HG03280 (cell line): ENCODE data around the gene LINC00237.

Experiments used
- ATAC-seq: cut with Tn5 transposase; IDR thresholded peaks from one replicate; pipeline ENCODE4 v1.9.1; 2021; ENCODE audit warnings: mild to moderate bottlenecking, moderate library complexity; ENCODE audit not compliant: unreplicated experiment

Gene LINC00237

DNA sequence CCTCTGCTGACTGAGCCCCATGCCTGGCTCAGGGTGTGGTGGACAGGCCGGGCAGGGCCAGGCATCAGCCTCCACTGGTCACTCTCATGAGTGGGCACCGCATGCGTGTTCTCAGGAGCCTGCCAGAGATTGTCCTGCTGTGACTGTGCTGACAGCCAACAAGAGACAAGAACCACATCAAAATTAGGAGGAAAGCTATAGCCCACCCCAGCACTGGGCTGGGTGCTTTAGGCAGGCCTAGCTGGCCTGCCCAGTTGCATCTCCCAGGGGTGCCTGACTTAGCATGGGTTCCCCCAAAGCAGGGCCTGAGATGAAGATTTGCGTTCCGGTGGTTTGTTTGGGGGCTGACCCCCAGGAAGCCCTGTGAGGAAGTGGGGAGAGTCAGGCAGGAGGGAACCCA lies 53.9 kb downstream of the LINC00237 start:
- no peak for ATAC-seq

DNA sequence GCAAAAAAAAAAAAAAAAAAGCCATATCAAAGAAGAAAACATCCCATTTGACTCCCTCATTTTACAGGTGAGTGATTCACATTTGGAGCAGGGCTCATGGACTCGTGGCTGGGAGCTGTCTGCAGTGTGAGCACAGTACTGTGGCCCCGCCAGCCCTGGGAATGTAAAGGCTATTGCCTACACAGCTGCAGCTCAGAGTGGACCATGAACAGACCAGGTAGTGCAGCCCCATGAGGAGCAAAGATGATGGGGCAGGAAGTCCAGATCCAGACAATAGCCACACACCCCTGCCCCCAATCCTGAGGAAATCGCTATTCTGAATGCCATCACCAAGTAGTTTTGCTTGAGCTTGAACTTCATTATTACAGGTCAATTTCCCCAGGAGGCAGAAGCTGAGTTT lies 55.4 kb downstream of the LINC00237 start:
- no peak for ATAC-seq

DNA sequence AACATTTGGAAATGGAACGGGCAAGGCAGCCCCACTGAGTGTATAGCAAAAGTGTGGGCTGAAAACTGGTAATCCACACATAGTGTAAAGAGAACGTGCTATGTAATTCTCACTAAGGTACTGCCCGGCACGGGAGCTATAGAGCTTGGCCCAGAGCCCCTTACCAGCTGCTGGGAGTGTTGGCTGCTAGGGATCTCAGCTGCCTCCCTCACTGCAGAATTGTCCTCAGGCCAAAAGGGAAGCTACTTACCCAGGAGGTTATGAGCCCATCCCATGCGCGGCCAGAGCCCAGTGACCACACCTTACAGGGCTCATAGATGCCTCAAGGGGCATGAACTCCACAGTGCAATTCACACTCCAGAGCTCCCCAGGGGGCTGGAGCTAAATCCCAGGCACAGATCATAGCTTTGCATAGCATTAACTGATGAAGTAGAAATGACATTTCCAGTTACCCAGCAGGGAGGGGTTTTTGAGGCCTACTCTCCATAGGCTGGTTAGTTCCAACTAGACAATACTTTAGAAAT lies 56.8 kb downstream of the LINC00237 start:
- ATAC-seq: no peak

DNA sequence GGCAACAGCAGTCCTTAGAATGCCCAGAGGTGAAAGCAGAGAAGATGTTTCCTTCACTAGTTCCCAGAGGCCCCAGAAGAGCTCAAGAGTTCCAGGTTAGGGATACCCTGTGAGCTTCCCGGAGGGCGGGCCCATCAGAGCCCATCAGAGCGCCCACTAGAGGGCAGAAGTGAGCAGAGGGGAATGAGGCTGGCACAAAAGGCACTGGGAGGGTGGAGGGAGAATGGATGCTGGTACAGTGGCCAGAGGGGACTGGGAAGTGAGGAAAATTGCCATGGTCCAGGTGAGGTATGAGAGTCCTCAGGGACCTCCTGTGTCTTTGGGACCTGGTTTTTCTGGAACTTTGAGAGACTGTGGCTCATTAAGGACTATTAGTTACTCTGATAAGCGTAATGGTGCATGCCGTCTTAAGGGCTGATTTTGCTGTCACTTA lies 57.3 kb downstream of the LINC00237 start:
- ATAC-seq: no peak

DNA sequence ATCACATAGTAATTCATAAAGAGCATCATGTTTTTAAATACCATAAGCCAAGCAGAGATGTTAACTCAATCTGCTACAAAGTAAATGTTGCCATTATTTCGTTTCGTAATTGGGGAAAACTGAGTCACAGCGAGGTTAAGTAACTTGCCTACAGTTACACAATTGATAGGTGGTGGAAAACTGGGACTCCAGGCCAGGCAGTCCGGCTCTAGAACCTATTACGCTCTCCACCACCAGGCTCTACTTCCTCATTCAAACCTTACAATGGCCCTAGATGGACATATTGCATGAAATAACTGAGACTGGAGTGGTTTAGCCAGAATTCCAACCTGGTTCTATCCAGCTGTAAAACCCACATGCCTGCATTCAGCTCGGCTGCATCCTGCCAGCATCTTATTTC lies 58.2 kb downstream of the LINC00237 start:
- ATAC-seq: no peak

DNA sequence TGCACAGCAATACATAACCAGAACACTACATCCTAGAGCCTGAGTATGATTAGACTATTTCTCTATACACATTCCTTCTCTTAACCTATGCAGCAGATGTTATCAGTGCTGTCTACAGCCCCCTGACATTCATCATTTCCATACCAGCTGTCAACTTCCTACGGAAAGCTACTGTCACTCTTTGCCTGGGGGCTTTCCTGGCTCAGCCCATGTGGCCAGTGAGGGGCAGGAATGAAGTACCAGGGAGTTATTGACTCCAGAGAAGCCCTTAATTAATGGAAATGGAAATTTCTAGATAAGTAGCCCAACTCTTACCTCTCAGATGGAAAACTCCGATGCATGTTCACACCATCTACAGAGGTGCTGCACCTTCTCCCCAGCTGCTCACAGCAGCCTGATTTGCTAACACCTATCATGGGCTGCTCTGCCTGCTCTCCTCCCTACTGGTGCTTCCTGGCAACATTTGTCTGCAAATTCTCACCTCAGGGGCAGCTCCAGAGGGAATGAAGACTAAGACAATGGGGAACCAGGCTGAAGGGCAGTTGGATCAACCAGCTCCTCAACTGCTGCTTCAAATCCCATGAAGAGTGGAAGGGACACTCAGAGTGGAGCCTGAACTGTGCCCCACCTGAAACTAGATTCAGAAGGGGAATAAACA lies 59.6 kb downstream of the LINC00237 start:
- ATAC-seq: no peak
